Esophagus (tissue), 2 donors: Measurements from ENCODE around the gene PLEKHA5. TPM values are rescaled to one million over a fixed set of nuclear protein-coding genes. Genes with fewer than 3 reads are reported as not detected.

Experiments
- H3K27ac ChIP-seq, 2 donors: one replicate each; pipeline ENCODE4 v1.5.1; 2013; ENCODE audit warnings: low read depth in 2 of 2, mild to moderate bottlenecking in 2 of 2, inconsistent platforms in 1 of 2, low read length in 1 of 2, moderate library complexity in 1 of 2
- H3K27me3 ChIP-seq, 2 donors: one replicate each; pipeline ENCODE4 v1.6.1; 2013; ENCODE audit warnings: low read length in 2 of 2, control low read depth in 1 of 2, mild to moderate bottlenecking in 1 of 2; ENCODE audit not compliant: insufficient read depth in 2 of 2, control insufficient read depth in 1 of 2
- H3K36me3 ChIP-seq, 2 donors: one replicate each; pipeline ENCODE4 v1.6.1; 2013; ENCODE audit warnings: low read length in 1 of 2; ENCODE audit not compliant: control insufficient read depth in 2 of 2, insufficient read depth in 2 of 2
- H3K4me1 ChIP-seq, 2 donors: one replicate each; pipeline ENCODE4 v1.6.1; 2013; ENCODE audit warnings: low read length in 1 of 2; ENCODE audit not compliant: control insufficient read depth in 2 of 2, insufficient read depth in 2 of 2
- H3K4me3 ChIP-seq, 2 donors: one replicate each; pipeline ENCODE4 v1.5.1; 2013; ENCODE audit warnings: low read length in 2 of 2, mild to moderate bottlenecking in 2 of 2, low read depth in 1 of 2, moderate library complexity in 1 of 2
- H3K9me3 ChIP-seq, 2 donors: one replicate each; pipeline ENCODE4 v1.6.1; 2013; ENCODE audit warnings: mild to moderate bottlenecking in 2 of 2, low read depth in 1 of 2, low read length in 1 of 2, moderate library complexity in 1 of 2; ENCODE audit not compliant: control insufficient read depth in 2 of 2, insufficient read depth in 1 of 2
- WGBS, 2 donors: extraction: QIAGEN DNeasy Blood & Tissue Kit; methylation state at CpG; one replicate each; pipeline ENCODE4 v1.1.7; 2013; 5-methylcytosine and 5-hydroxymethylcytosine counted together
- polyA plus RNA-seq, 2 donors: library from polyadenylated mRNA; stranded (reverse); fragments of 200-250 nt; gene quantifications; one replicate each; pipeline ENCODE4 v1.2.3, GENCODE V29; 2013
- donor health status: healthy with polysubstance abuse.
- donor health status: Bipolar disorder and iron deficiency.

Gene PLEKHA5
- polyA plus RNA-seq, 2 donors = 17.6 to 27.8 TPM

- Histone ChIP-seq H3K36me3 (no peaks in the 10 kb centered on the region), H3K9me3 (no peaks in the 10 kb centered on the region), H3K4me1 (no peaks in the 10 kb centered on the region), H3K27me3 (no peaks in the 10 kb centered on the region), H3K27ac (no peak overlapping the region), H3K4me3 (no peak overlapping the region)
- 44 to 49% methylated on average over 2 of the region's 2 CpGs for WGBS, 2 donors
Measured at GRCh38 chr12:19190292-19191031, 60.9 kb downstream of the PLEKHA5 start.

GRCh38 chr12:19191089-19191488 is 61.6 kb downstream of the PLEKHA5 start:
- H3K4me1 ChIP-seq = no peaks in the 10 kb centered on the region
- 69 to 76% methylated on average over 1 of the region's 1 CpG for WGBS, 2 donors
- no peaks in the 10 kb centered on the region for H3K9me3 ChIP-seq
- H3K27me3 ChIP-seq = no peaks in the 10 kb centered on the region
- no peak overlapping the region for H3K27ac ChIP-seq
- no peaks in the 10 kb centered on the region for H3K36me3 ChIP-seq
- H3K4me3 ChIP-seq = no peak overlapping the region

GRCh38 chr12:19191563-19191962 is 62.0 kb downstream of the PLEKHA5 start:
- H3K36me3 ChIP-seq = no peaks in the 10 kb centered on the region
- H3K27ac ChIP-seq = peak overlapping the region in 1 of 2 donors; percentile 24
- no peak overlapping the region for H3K4me3 ChIP-seq
- WGBS, 2 donors = 84 to 87% methylated on average over 5 of the region's 5 CpGs
- H3K4me1 ChIP-seq = no peaks in the 10 kb centered on the region
- no peaks in the 10 kb centered on the region for H3K27me3 ChIP-seq
- no peaks in the 10 kb centered on the region for H3K9me3 ChIP-seq

GRCh38 chr12:19192710-19193109 is 63.2 kb downstream of the PLEKHA5 start:
- Histone ChIP-seq H3K27me3 (no peaks in the 10 kb centered on the region), H3K36me3 (no peaks in the 10 kb centered on the region), H3K27ac (no peak overlapping the region), H3K9me3 (no peaks in the 10 kb centered on the region), H3K4me3 (no peak overlapping the region), H3K4me1 (no peaks in the 10 kb centered on the region)
- 44 to 55% methylated on average over 1 of the region's 1 CpG for WGBS, 2 donors

GRCh38 chr12:19194963-19195362 is 65.4 kb downstream of the PLEKHA5 start:
- H3K4me1 ChIP-seq = no peaks in the 10 kb centered on the region
- H3K27me3 ChIP-seq = no peaks in the 10 kb centered on the region
- H3K9me3 ChIP-seq = no peaks in the 10 kb centered on the region
- H3K27ac ChIP-seq = no peak overlapping the region
- H3K4me3 ChIP-seq = no peak overlapping the region
- no peaks in the 10 kb centered on the region for H3K36me3 ChIP-seq
- 91 to 93% methylated on average over 4 of the region's 4 CpGs for WGBS, 2 donors

- Histone ChIP-seq H3K9me3 (no peaks in the 10 kb centered on the region), H3K36me3 (no peaks in the 10 kb centered on the region), H3K27me3 (no peaks in the 10 kb centered on the region), H3K4me3 (no peak overlapping the region), H3K4me1 (no peaks in the 10 kb centered on the region), H3K27ac (no peak overlapping the region)
- 65 to 66% methylated on average over 6 of the region's 6 CpGs for WGBS, 2 donors
Measured at GRCh38 chr12:19196959-19197630, 67.6 kb downstream of the PLEKHA5 start.

- Histone ChIP-seq H3K9me3 (no peaks in the 10 kb centered on the region), H3K36me3 (no peaks in the 10 kb centered on the region), H3K27me3 (no peaks in the 10 kb centered on the region), H3K4me1 (no peaks in the 10 kb centered on the region), H3K27ac (no peak overlapping the region), H3K4me3 (no peak overlapping the region)
- WGBS, 2 donors = 34 to 60% methylated on average over 2 of the region's 2 CpGs
Measured at GRCh38 chr12:19198272-19198671, 68.7 kb downstream of the PLEKHA5 start.

GRCh38 chr12:19199332-19199731 is 69.8 kb downstream of the PLEKHA5 start:
- H3K4me3 ChIP-seq = no peak overlapping the region
- no peak overlapping the region for H3K27ac ChIP-seq
- no peaks in the 10 kb centered on the region for H3K4me1 ChIP-seq
- WGBS, 2 donors = 83 to 87% methylated on average over 1 of the region's 1 CpG
- H3K36me3 ChIP-seq = no peaks in the 10 kb centered on the region
- no peaks in the 10 kb centered on the region for H3K27me3 ChIP-seq
- H3K9me3 ChIP-seq = no peaks in the 10 kb centered on the region

- H3K27ac ChIP-seq = no peak overlapping the region
- 49 to 68% methylated on average over 1 of the region's 1 CpG for WGBS, 2 donors
- no peaks in the 10 kb centered on the region for H3K36me3 ChIP-seq
Measured at GRCh38 chr12:19200261-19200660, 70.7 kb downstream of the PLEKHA5 start.

GRCh38 chr12:19201661-19202060 is 72.1 kb downstream of the PLEKHA5 start:
- Histone ChIP-seq H3K27ac (no peak overlapping the region), H3K4me1 (no peaks in the 10 kb centered on the region), H3K36me3 (no peaks in the 10 kb centered on the region), H3K27me3 (no peaks in the 10 kb centered on the region), H3K9me3 (no peaks in the 10 kb centered on the region), H3K4me3 (no peak overlapping the region)
- 84 to 87% methylated on average over 3 of the region's 3 CpGs for WGBS, 2 donors

More at GRCh38 chr12:19200261-19200660, 70.7 kb downstream of the PLEKHA5 start:
- H3K27me3 ChIP-seq = no peaks in the 10 kb centered on the region
- H3K9me3 ChIP-seq = no peaks in the 10 kb centered on the region
- H3K4me3 ChIP-seq = no peak overlapping the region
- H3K4me1 ChIP-seq = no peaks in the 10 kb centered on the region
